PC-3 (cell line): Measurements from ENCODE around the gene RNU1-2. TPM values are rescaled to one million over a fixed set of nuclear protein-coding genes. Genes with fewer than 3 reads are reported as not detected.
"Not testable (repeated sequence)": the region's sequence is repeated elsewhere in the genome, so short reads cannot be mapped to it uniquely, and the experiment has no call there.

Experiments used
- ATAC-seq: fragments of 200-7000 bp; cut with Tn5 transposase; 2 replicates; pipeline ENCODE4 v1.9.1; 2020; ENCODE audit warnings: mild to moderate bottlenecking, moderate library complexity
- BruUV-seq: library from RNA; stranded (reverse); fragments of 400-500 nt; replicated peaks from 2 replicates; lab custom pipeline; 2021; lab: Mats Ljungman, UMichigan
- CTCF ChIA-PET: fragments of 300-600 bp; sonication (Branson Sonifier 250); formaldehyde crosslinking; loops from one replicate; lab custom pipeline; 2022; ENCODE audit warnings: antibody characterized with exemption; lab: Charles Lee
- POLR2A ChIA-PET: fragments of 300-600 bp; sonication (Branson Sonifier 250); formaldehyde crosslinking; loops from one replicate; lab custom pipeline; 2022; ENCODE audit warnings: antibody characterized with exemption; ENCODE audit not compliant: unreplicated experiment; lab: Charles Lee
- DNase-seq: peaks from one replicate; pipeline ENCODE4 v3.0.0-alpha.2; 2015
- H2AFZ ChIP-seq: fragments of 300-600 bp; sonication (generic); 2 replicates; pipeline ENCODE4 v1.6.0; 2016; ENCODE audit warnings: antibody characterized with exemption, low read length
- H3F3A ChIP-seq: fragments of 300-600 bp; sonication (generic); one replicate; pipeline ENCODE4 v1.6.0; 2017; ENCODE audit warnings: antibody characterized with exemption, low read length, control low read depth, mild to moderate bottlenecking; ENCODE audit not compliant: unreplicated experiment
- H3K27ac ChIP-seq: fragments of 300-600 bp; sonication (generic); 2 replicates; pipeline ENCODE4 v1.5.1; 2016; ENCODE audit warnings: mild to moderate bottlenecking, low read length
- H3K27me3 ChIP-seq: fragments of 300-600 bp; sonication (generic); 2 replicates; pipeline ENCODE4 v1.6.1; 2016; ENCODE audit warnings: low read length, mixed read lengths
- H3K36me3 ChIP-seq: fragments of 300-600 bp; sonication (generic); 2 replicates; pipeline ENCODE4 v1.6.1; 2016; ENCODE audit warnings: low read depth, mixed run types, low read length, mixed read lengths
- H3K4me1 ChIP-seq: fragments of 300-600 bp; sonication (generic); 2 replicates; pipeline ENCODE4 v1.5.1; 2016; ENCODE audit warnings: low read length; ENCODE audit not compliant: insufficient read depth
- H3K4me2 ChIP-seq: fragments of 300-600 bp; sonication (generic); 2 replicates; pipeline ENCODE4 v1.6.0; 2016; ENCODE audit warnings: low read length
- H3K4me3 ChIP-seq: fragments of 300-600 bp; sonication (generic); 2 replicates; pipeline ENCODE4 v1.5.1; 2016; ENCODE audit warnings: mild to moderate bottlenecking, low read length, mixed read lengths
- H3K79me2 ChIP-seq: fragments of 300-600 bp; sonication (generic); 2 replicates; pipeline ENCODE4 v1.6.1; 2017; ENCODE audit warnings: low read length, mixed read lengths
- H3K9ac ChIP-seq: fragments of 300-600 bp; sonication (generic); 2 replicates; pipeline ENCODE4 v1.6.0; 2016; ENCODE audit warnings: mild to moderate bottlenecking, low read length
- H3K9me2 ChIP-seq: fragments of 300-600 bp; sonication (generic); replicated peaks from 2 replicates; pipeline ENCODE4 v1.6.1; 2016; ENCODE audit warnings: mixed run types, low read length, mixed read lengths
- H3K9me3 ChIP-seq: fragments of 300-600 bp; sonication (generic); 2 replicates; pipeline ENCODE4 v1.6.1; 2016; ENCODE audit warnings: low read length, mixed read lengths
- H4K20me1 ChIP-seq: fragments of 300-600 bp; sonication (generic); 2 replicates; pipeline ENCODE4 v1.6.1; 2016; ENCODE audit warnings: low read length, mixed read lengths
- intact Hi-C: fragments of 100-400 bp; cut with micrococcal nuclease; formaldehyde crosslinking; loops from 2 replicates; pipeline ENCODE4 v1.9.0; 2023
- total RNA-seq: library from RNA; depleted of rRNA; stranded (reverse); fragments of >200 nt; gene quantifications from 2 replicates; pipeline ENCODE4 v1.2.3, GENCODE V29; 2014

The RNU1-2 gene
- total RNA-seq, 1 experiment from 2014 or later: under 0.01 TPM

DNA sequence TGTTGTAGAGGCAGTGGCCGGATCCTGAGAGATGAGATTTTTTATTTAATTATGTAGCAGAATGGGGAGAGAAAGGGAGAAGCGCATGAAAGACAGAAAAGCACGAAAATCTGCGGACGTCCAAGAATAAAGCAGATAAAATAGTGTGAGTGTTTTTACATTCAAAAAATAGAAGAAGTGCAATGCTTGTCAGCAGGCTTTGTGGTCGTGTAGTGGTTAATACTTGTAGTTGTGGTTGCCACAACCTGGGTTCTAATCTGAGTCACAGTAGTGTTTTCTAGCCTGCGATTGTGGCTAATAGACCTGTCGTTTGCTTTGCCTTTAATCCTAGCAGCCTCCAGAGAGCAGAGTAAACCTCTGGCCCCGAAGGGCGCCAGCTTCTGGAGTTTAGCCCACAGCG is 32.8 kb upstream of the RNU1-2 start:
- DNase-seq, CTCF ChIA-PET: not testable (repeated sequence)

GRCh38 chr1:16866926-16867707 is 28.7 kb upstream of the RNU1-2 start:
- intact Hi-C loops, H3K79me2 ChIP-seq, H4K20me1 ChIP-seq, H3K9me2 ChIP-seq, H3K4me3 ChIP-seq, H3K27ac ChIP-seq, CTCF ChIA-PET, H3K9me3 ChIP-seq, H3K4me2 ChIP-seq, DNase-seq, H3K36me3 ChIP-seq, H3F3A ChIP-seq, ATAC-seq, H2AFZ ChIP-seq, POLR2A ChIA-PET, H3K9ac ChIP-seq, BruUV-seq, H3K27me3 ChIP-seq, H3K4me1 ChIP-seq: not testable (repeated sequence)

More for the DNA sequence above, 32.8 kb upstream of the RNU1-2 start:
- H3K4me1 ChIP-seq, H3K4me3 ChIP-seq, H3K36me3 ChIP-seq, BruUV-seq, H3F3A ChIP-seq, H3K79me2 ChIP-seq, H4K20me1 ChIP-seq, ATAC-seq, H3K9me3 ChIP-seq, H3K9me2 ChIP-seq, H3K27ac ChIP-seq, intact Hi-C loops, H3K4me2 ChIP-seq, POLR2A ChIA-PET, H3K9ac ChIP-seq, H3K27me3 ChIP-seq, H2AFZ ChIP-seq: not testable (repeated sequence)

GRCh38 chr1:16868787-16869186 is 27.0 kb upstream of the RNU1-2 start:
- H3K4me3 ChIP-seq, H3K9me2 ChIP-seq, H3K4me1 ChIP-seq, H3F3A ChIP-seq, H2AFZ ChIP-seq, BruUV-seq, H3K36me3 ChIP-seq, H3K9me3 ChIP-seq, H4K20me1 ChIP-seq, POLR2A ChIA-PET, H3K4me2 ChIP-seq, ATAC-seq, H3K27me3 ChIP-seq, H3K9ac ChIP-seq, DNase-seq, H3K27ac ChIP-seq, H3K79me2 ChIP-seq, intact Hi-C loops, CTCF ChIA-PET: not testable (repeated sequence)

DNA sequence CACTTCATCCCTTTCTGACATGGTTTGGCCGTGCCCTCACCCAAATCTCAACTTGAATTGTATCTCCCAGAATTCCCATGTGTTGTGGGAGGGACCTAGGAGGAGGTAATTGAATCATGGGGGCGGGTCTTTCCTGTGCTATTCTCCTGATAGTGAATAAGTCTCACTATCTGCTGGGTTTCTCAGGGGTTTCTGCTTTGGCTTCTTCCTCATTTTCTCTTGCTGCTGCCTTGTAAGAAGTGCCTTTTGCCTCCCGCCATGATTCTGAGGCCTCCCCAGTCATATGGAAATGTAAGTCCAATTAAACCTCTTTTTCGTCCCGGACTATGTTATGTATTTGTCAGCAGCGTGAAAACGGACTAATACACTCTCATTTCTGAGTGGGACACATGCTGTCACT is 25.8 kb upstream of the RNU1-2 start:
- CTCF ChIA-PET, H3K27me3 ChIP-seq, H3K36me3 ChIP-seq, H3K9ac ChIP-seq, H3F3A ChIP-seq, H3K4me1 ChIP-seq, POLR2A ChIA-PET, H3K79me2 ChIP-seq, H3K9me2 ChIP-seq, H4K20me1 ChIP-seq, DNase-seq, BruUV-seq, intact Hi-C loops, H3K9me3 ChIP-seq, H3K4me2 ChIP-seq, H2AFZ ChIP-seq, H3K4me3 ChIP-seq, ATAC-seq, H3K27ac ChIP-seq: not testable (repeated sequence)

- H3K27me3 ChIP-seq, intact Hi-C loops, H3K4me2 ChIP-seq, H3K36me3 ChIP-seq, POLR2A ChIA-PET, H3K79me2 ChIP-seq, H3K27ac ChIP-seq, H3K9me2 ChIP-seq, DNase-seq, H3K9me3 ChIP-seq, H3K9ac ChIP-seq, H4K20me1 ChIP-seq, H3F3A ChIP-seq, H3K4me3 ChIP-seq, CTCF ChIA-PET, H3K4me1 ChIP-seq, ATAC-seq, H2AFZ ChIP-seq, BruUV-seq: not testable (repeated sequence)
Measured at GRCh38 chr1:16871171-16871570, 24.6 kb upstream of the RNU1-2 start.

GRCh38 chr1:16872152-16873075 is 23.4 kb upstream of the RNU1-2 start:
- H3K4me1 ChIP-seq, H3K9ac ChIP-seq, CTCF ChIA-PET, H3K27ac ChIP-seq, H3K4me3 ChIP-seq, ATAC-seq, intact Hi-C loops, POLR2A ChIA-PET, H2AFZ ChIP-seq, BruUV-seq, H3K79me2 ChIP-seq, DNase-seq, H3F3A ChIP-seq, H3K27me3 ChIP-seq, H3K4me2 ChIP-seq, H3K9me2 ChIP-seq, H3K9me3 ChIP-seq, H4K20me1 ChIP-seq, H3K36me3 ChIP-seq: not testable (repeated sequence)
